ENCODE measurements around the gene GARRE1. TPM values are rescaled to one million over a fixed set of nuclear protein-coding genes. Genes with fewer than 3 reads are reported as not detected.
A peak's percentile ranks its signal among the peaks of the same experiment; 100 is the strongest.

GARRE1 gene
- total RNA-seq, 4 donors from 2014 or later, result 8.5 to 13.7 (median 9.2) TPM

GRCh38 chr19:34231439-34231838, 22.9 kb upstream of the GARRE1 start:
- Histone ChIP-seq H3K4me3 (no peak overlapping the region), H3K4me1 (peaks cover 0 to 28% (median 11%) of the 10 kb centered on the region in 3 donors), H3K9me3 (no peaks in the 10 kb centered on the region), H3K27me3 (no peaks in the 10 kb centered on the region), H3K36me3 (peaks cover 4 to 52% (median 13%) of the 10 kb centered on the region in 3 donors), H3K27ac (no peak overlapping the region)
- TF ChIP-seq, protein P1, sequence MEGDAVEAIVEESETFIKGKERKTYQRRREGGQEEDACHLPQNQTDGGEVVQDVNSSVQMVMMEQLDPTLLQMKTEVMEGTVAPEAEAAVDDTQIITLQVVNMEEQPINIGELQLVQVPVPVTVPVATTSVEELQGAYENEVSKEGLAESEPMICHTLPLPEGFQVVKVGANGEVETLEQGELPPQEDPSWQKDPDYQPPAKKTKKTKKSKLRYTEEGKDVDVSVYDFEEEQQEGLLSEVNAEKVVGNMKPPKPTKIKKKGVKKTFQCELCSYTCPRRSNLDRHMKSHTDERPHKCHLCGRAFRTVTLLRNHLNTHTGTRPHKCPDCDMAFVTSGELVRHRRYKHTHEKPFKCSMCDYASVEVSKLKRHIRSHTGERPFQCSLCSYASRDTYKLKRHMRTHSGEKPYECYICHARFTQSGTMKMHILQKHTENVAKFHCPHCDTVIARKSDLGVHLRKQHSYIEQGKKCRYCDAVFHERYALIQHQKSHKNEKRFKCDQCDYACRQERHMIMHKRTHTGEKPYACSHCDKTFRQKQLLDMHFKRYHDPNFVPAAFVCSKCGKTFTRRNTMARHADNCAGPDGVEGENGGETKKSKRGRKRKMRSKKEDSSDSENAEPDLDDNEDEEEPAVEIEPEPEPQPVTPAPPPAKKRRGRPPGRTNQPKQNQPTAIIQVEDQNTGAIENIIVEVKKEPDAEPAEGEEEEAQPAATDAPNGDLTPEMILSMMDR (IDR thresholded peaks at IDR 0.05), result no peak
- TF ChIP-seq POLR2A (IDR thresholded peaks at IDR 0.05), result no peak
- 86 to 90% methylated on average over 3 to 4 of the region's 4 CpGs for WGBS, 2 donors
- intact Hi-C loops (cut with DNase I), result no loop called here
- DNase-seq, result no peak

GRCh38 chr19:34232566-34233481, 21.5 kb upstream of the GARRE1 start:
- no peaks in the 10 kb centered on the region for H3K27me3 ChIP-seq
- H3K4me1 ChIP-seq, result peaks cover 0 to 32% (median 11%) of the 10 kb centered on the region in 3 donors
- no peak for DNase-seq
- H3K36me3 ChIP-seq, result peaks cover 4 to 38% (median 13%) of the 10 kb centered on the region in 3 donors
- no peak overlapping the region for H3K4me3 ChIP-seq
- no peaks in the 10 kb centered on the region for H3K9me3 ChIP-seq
- 20 to 29% methylated on average over 11 of the region's 11 CpGs for WGBS, 2 donors
- peak overlapping the region; percentile 11 to 59 (median 48) for H3K27ac ChIP-seq
- intact Hi-C loops (cut with DNase I), result no loop called here
- TF ChIP-seq POLR2A (IDR thresholded peaks at IDR 0.05), result no peak
- TF ChIP-seq, protein P1 (IDR thresholded peaks at IDR 0.05), result no peak

- Histone ChIP-seq H3K27me3 (no peaks in the 10 kb centered on the region), H3K36me3 (peaks cover 0 to 11% (median 0%) of the 10 kb centered on the region in 3 donors), H3K4me3 (no peak overlapping the region), H3K27ac (no peak overlapping the region), H3K4me1 (peaks cover 0 to 32% (median 11%) of the 10 kb centered on the region in 3 donors), H3K9me3 (no peaks in the 10 kb centered on the region)
- no peak for DNase-seq
- 70 to 88% methylated on average over 2 of the region's 2 CpGs for WGBS, 2 donors
- TF ChIP-seq, protein P1 (IDR thresholded peaks at IDR 0.05), result no peak
- no peak for TF ChIP-seq POLR2A (IDR thresholded peaks at IDR 0.05)
- intact Hi-C loops (cut with DNase I), result no loop called here
Measured at GRCh38 chr19:34235425-34235940, 18.9 kb upstream of the GARRE1 start.

DNA sequence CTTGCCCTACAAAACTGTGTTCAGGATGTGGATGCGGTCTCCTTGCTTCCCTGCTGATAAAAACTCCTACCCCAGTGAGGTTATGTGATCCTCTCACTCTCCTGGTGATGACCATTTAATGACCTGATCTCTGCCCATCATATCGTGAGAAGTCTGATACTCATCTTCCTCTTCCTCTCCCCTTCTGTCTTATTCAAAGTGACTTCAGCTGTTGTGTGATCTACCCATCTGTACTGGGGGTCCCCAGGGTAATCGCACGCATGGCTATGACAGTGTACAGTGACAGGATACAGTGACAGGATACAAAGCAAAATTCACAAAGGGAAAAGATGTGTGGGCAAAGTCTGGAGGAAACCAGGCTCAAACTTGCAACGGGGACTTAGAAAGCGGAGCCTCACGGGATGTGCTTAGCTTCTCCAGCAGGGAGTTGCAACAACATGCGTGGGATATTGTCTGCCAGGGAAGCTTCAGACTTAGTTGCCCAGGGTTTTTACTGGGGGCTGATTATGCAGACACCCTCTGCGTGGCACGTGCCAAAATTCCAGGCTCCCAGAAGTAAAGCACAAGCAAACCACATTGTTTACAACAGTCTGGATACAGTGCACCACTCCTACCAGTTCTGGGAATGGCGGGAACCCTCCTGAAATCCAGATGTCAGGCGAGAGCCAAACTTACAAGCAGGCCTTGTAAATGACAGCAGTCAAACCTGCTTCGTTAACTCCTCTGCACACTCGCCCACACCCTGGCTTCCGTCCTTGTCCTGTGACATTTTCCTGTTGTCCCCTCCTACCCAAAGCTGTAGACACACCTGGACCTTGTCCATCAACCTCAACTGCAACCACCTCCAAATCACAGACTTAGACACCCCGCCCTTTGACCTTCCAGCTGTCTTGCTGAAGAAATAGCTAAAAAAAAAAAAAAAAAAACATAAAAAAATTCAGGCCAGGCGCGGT, 18.0 kb upstream of the GARRE1 start:
- DNase-seq, result no peak
- Histone ChIP-seq H3K36me3 (peaks cover 0 to 3% (median 0%) of the 10 kb centered on the region in 3 donors), H3K4me3 (no peak overlapping the region), H3K27ac (peak overlapping the region in 1 of 4 donors; percentile 17), H3K4me1 (peaks cover 0 to 34% (median 11%) of the 10 kb centered on the region in 3 donors), H3K27me3 (no peaks in the 10 kb centered on the region), H3K9me3 (no peaks in the 10 kb centered on the region)
- TF ChIP-seq, protein P1 (IDR thresholded peaks at IDR 0.05), result no peak
- no peak for TF ChIP-seq POLR2A (IDR thresholded peaks at IDR 0.05)
- intact Hi-C loops (cut with DNase I), result no loop called here
- WGBS, 2 donors, result 69 to 73% methylated on average over 16 to 18 of the region's 18 CpGs

Data from esophagus squamous epithelium (tissue), 5 donors.